Measurements from ENCODE around the gene IL23R. TPM values are rescaled to one million over a fixed set of nuclear protein-coding genes. Genes with fewer than 3 reads are reported as not detected.

Gene IL23R
- total and polyA plus RNA-seq, 2 of the 8 experiments (the other 6 are each of a cell fraction or from before 2014, with no cell fraction given): not detected

GRCh38 chr1:67269061-67269460 lies 102.8 kb downstream of the IL23R start (continued):
- TF ChIP-seq SP4 (IDR thresholded peaks at IDR 0.05; ENCODE audit: low read length): no peak
- TF ChIP-seq CTBP2 (IDR thresholded peaks at IDR 0.05; ENCODE audit: borderline replicate concordance, insufficient read depth, insufficient read length, low read length): no peak
- TF ChIP-seq MAFK (IDR thresholded peaks at IDR 0.05; ENCODE audit: low read depth, low read length): no peak
- no peak for TF ChIP-seq FOSL1 (IDR thresholded peaks at IDR 0.05; ENCODE audit: insufficient read depth, low read depth, low read length)
- TF ChIP-seq ASH2L (IDR thresholded peaks at IDR 0.05; ENCODE audit: low read length): no peak
- no peak for TF ChIP-seq RBBP5 (IDR thresholded peaks at IDR 0.05; ENCODE audit: borderline replicate concordance, low read depth, low read length)

Measured in H1 (cell line).